Right ventricle myocardium inferior (tissue), 1 donor: ENCODE results near the gene CHCHD10. TPM values are rescaled to one million over a fixed set of nuclear protein-coding genes. Genes with fewer than 3 reads are reported as not detected.

Source experiments
- ATAC-seq: fragments of 200-7000 bp; cut with Tn5 transposase; one replicate; pipeline ENCODE4 v1.9.1; 2020; ENCODE audit warnings: mild to moderate bottlenecking, moderate library complexity
- DNase-seq: peaks from one replicate; pipeline ENCODE4 v3.0.0; 2021; ENCODE audit errors: missing footprints
- intact Hi-C: fragments of 100-400 bp; cut with DNase I; formaldehyde crosslinking; loops from one replicate; pipeline ENCODE4 v1.11.0; 2022
- total RNA-seq: library from RNA; stranded (reverse); fragmentation: NEBNext Ultra II Directional; extraction: Animal tissue kit (Norgen Biotek cat#: 25700); gene quantifications from one replicate; pipeline ENCODE4 v1.2.1, GENCODE V29; 2021
- donor health status: DM: no; HTN: yes; CAD: no; lungs with severe emphysema.

Gene CHCHD10
- total RNA-seq, 1 donor from 2014 or later, result 1,642 TPM

- intact Hi-C loops, result no loop called here
- ATAC-seq (no peak), DNase-seq (no peak)
Measured at GRCh38 chr22:23722160-23722559, 45.6 kb downstream of the CHCHD10 start.

DNA sequence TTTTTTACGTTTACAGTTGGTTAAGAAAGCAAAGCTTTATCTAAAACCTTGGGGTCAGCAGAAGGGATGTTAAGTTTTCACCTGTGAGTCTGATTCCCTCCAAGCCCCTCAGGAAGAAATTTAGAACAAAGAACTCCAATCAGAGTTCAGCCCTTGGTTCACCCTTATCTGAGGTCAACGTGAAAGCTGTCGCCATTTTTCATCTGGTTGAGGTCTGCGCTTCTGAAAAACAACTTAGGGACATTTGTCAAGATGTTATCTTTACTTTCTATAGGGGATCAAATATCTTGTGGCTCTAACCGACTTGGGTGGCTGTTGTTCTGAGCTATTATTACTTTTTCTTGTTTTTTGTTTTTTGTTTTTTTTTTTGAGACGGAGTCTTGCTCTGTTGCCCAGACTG is 46.9 kb downstream of the CHCHD10 start:
- ATAC-seq (no peak), DNase-seq (no peak)
- intact Hi-C loops, result no loop called here

DNA sequence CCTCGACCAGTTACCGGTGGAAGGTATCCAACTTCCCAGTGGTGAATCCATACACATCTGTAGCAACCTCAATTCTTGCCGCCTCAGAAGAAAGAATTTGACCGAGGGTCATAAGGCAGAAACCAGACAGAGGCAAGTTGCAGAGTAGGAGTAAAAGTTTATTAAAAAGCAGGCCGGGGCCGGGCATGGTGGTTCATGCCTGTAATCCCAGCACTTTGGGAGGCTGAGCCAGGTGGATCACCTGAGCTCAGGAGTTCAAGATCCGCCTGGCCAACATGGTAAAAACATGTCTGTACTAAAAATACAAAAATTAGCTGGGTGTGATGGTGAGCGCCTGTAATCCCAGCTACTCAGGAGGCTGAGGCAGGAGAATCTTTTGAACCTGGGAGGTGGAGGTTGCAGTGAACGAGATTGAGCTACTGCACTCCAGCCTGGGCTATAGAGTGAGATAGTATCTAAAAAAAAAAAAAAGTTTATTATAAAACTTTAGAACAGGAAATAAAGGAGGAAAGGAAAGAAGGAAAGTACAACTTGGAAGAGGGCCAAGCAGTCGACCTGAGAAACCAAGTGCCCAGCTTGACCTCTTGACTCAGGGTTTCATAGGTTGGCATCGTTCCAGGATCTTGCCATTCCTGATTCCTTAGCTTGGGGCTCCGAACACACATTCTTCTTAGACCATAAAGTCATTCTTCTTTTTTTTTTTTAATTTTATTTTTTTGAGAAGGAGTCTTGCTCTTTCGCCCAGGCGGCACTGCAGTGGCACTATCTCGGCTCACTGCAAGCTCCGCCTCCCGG is 49.2 kb downstream of the CHCHD10 start:
- intact Hi-C loops, result no loop called here
- DNase-seq (no peak), ATAC-seq (no peak)

DNA sequence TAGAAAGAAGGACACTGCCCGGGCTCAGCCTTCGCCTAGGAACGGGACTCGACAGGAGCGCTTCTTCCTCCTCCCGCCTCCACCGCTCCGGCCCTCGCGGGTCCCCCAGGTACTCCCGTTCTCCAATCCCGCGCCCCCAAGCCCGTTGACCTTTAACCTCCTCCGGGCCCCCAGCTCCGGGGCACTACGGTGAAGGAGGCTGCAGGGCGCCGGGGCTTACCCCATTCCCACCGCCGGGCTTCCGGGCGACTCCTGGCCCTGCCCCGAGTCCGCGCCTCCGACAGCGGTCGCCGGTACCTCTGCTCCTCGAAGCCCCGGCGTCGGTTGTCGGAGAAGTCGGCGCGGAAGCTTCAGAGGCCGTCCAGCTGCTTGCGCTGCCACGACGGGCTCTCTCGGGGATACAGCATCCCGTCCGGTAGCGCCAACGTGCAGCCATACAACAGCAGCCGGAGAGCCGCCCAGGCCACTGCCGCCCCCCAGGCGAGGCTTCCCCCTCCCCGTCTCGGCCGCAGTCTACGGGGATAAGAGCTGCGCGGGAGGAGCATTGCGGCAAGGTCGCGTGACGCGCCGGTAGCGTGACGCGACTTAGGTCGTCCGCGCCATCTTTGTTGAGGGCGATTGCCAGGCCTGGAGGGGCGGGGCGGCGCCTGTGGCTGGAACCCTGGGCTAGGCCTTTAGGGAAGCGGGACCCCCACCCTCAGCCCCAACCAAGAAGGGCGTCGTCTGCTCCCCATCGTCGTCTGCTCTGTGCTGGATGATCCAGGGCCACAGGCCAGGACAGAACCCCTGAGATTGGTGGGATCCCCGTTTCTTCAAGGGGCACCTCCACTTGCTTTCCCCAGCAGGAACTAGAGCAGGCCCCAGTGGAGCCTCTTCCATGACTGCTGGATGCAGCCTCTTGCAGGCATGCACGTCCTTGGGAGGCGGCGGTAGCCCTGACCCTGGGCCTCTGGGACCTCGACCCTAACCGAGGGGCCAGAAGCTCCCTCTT is 50.7 kb downstream of the CHCHD10 start:
- ATAC-seq (peak; percentile 97), DNase-seq (peak; percentile 94)
- intact Hi-C loops, result no loop called here

Other genes with a start within 250 kb of the CHCHD10 start
- gene IGLL1, start 187.7 kb downstream of the CHCHD10 start, total RNA-seq, result not detected
- gene DRICH1, start 135.7 kb downstream of the CHCHD10 start, total RNA-seq, result not detected
- not detected for gene RGL4, start 77.0 kb downstream of the CHCHD10 start, total RNA-seq
- gene ZNF70, start 16.9 kb downstream of the CHCHD10 start, total RNA-seq, result 3.2 TPM
- 0.43 TPM for gene VPREB3, start 13.5 kb downstream of the CHCHD10 start, total RNA-seq
- gene C22orf15, start 5.0 kb downstream of the CHCHD10 start, total RNA-seq, result not detected
- gene MMP11, start 4.9 kb upstream of the CHCHD10 start, total RNA-seq, result 28.0 TPM
- 52.5 TPM for gene SMARCB1, start 19.0 kb upstream of the CHCHD10 start, total RNA-seq
- gene DERL3, start 71.0 kb upstream of the CHCHD10 start, total RNA-seq, result 3.1 TPM
- 20.3 TPM for gene SLC2A11, start 89.9 kb upstream of the CHCHD10 start, total RNA-seq
- gene MIF, start 126.4 kb upstream of the CHCHD10 start, total RNA-seq, result 272 TPM
- gene GSTT2B, start 193.2 kb upstream of the CHCHD10 start, total RNA-seq, result 4.6 TPM
- 1.5 TPM for gene DDTL, start 198.9 kb upstream of the CHCHD10 start, total RNA-seq
- gene DDT, start 206.5 kb upstream of the CHCHD10 start, total RNA-seq, result 139 TPM
- gene GSTT2, start 212.2 kb upstream of the CHCHD10 start, total RNA-seq, result not detected
- not detected for gene GSTT4, start 237.5 kb upstream of the CHCHD10 start, total RNA-seq
- gene CABIN1, start 243.3 kb upstream of the CHCHD10 start, total RNA-seq, result 43.0 TPM